ENCODE data around the gene ZNF701. TPM values are rescaled to one million over a fixed set of nuclear protein-coding genes. Genes with fewer than 3 reads are reported as not detected.

ZNF701 gene
- total RNA-seq, result 10 to 100 TPM; 12.2 to 21.1 (median 17.6) TPM

DNA sequence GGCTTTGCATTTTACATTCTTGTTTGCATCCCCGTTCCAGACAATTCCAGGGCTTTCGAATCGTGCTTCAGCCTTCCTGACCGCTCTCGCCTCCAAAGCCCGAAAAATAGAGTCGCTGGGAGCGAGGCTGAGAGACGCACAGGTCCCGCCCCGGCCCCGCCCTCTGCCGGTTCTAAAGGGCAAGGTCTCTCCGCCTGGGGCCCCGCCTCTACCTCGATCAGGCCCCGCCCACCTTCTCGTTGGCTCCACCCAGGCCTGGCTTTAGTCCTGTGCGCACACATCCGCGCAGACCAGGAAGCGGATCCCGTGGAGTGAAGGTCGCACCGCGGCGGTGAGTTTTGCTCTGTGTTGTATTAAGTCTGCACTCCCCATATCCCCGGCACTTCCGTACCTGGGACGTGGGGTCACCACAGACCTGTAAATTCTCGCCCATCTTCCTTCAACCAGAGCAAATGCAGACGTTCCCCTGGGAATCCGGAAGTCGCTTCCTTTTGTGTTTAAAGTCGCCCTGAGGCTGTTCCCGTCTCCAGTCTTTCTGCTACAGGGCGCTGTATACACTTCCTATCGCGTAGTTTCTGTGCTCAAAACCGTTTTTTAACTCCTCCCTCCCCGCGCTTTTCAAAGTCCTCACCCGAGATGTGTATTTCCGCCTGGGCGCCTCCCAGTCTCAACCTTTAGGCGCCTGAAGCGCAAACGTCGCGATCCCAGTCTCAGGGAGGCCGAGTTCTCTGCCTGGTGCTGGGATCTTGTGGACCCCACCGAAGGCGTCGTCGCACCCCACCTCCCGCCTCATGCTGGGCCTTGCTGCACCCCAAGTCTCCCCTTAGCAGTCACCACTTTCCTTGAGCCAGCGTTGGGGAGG, at the start of gene ZNF701:
ZNF701 (plus strand) TSS at position 288 of the 862 bp plus-strand sequence. CDS start 3,861 bp downstream, outside the sequence.
- TF ChIP-seq, protein P1, sequence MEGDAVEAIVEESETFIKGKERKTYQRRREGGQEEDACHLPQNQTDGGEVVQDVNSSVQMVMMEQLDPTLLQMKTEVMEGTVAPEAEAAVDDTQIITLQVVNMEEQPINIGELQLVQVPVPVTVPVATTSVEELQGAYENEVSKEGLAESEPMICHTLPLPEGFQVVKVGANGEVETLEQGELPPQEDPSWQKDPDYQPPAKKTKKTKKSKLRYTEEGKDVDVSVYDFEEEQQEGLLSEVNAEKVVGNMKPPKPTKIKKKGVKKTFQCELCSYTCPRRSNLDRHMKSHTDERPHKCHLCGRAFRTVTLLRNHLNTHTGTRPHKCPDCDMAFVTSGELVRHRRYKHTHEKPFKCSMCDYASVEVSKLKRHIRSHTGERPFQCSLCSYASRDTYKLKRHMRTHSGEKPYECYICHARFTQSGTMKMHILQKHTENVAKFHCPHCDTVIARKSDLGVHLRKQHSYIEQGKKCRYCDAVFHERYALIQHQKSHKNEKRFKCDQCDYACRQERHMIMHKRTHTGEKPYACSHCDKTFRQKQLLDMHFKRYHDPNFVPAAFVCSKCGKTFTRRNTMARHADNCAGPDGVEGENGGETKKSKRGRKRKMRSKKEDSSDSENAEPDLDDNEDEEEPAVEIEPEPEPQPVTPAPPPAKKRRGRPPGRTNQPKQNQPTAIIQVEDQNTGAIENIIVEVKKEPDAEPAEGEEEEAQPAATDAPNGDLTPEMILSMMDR (IDR thresholded peaks at IDR 0.05; ENCODE audit: low read depth), result no peak

DNA sequence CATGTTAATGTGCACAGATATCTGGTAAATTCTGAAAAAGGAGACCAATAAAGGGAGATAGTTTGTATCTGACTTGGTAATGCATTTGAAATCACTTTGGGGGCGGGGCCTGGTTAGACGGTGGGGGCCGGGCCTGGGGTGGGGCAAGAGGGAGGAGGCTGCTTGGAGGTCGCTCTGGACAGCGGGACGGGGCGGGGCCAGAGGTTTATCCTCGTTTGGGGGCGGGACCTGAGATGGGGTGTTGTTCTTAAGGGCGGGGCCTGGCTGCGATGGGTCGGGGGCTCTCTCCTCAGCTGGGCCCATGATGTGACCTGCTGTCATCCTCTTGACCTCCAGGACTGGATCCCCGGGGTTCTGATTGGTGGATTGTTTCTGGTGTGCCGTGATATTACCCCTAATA, 47.5 kb upstream of the ZNF701 start:
- TF ChIP-seq, protein P1 (IDR thresholded peaks at IDR 0.05; ENCODE audit: low read depth), result no peak

DNA sequence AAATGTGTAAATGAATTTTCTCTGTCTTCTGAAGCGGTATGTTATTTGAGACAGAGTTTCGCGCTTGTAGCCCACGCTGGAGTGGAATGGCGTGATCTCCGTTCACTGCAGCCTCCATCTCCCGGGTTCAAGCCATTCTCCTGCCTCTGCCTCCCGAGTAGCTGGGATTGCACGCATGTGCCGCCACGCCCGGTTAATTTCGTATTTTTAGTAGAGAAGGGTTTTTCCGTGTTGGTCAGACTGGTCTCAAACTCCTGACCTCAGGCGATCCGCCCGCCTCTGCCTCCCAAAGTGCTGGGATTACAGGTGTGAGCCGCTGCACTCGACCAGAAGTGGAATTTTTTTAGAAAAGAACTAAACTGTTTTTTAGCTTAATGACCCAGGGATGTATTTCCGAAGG, 46.0 kb upstream of the ZNF701 start:
- TF ChIP-seq, protein P1 (IDR thresholded peaks at IDR 0.05; ENCODE audit: low read depth), result no peak

DNA sequence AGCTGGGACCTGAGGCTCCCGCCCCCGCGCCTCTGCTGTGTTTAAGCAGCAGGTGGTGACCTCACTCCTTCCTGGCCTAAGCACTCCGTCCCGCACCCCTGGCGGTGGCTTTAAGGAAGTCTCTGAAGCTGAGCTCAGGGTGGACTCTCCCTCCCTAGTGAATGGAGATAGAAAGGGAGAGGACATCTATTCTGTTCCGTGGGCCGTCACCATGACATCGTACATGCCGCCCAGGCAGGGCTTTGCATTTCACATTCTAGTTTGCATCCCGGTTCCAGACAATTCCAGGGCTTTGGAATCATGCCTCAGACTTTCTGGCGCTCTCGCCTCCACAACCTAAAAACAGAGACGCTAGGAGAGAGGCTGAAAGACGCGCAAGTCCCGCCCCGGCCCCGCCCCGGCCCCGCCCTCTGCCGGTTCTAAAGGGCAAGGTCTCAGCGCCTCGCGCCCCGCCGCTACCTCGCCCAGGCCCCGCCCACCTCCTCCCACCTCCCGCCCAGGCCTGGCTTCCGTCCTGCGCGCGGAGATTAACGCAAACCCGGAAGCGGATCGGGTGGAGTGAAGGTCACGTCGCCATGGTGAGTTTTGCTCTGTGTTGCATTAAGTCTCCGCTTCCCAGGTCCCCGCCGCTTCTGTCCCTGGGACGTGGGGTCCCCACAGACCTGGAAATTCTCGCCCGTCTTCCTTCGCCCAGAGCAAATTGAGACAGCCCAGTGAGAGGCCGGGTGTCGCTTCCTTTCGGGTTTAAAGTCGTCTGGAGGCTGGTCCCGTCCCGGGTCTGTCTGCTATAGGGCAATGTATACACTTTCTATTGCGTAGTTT, 42.7 kb upstream of the ZNF701 start, which contains the start of gene ZNF808:
ZNF808 (plus strand) TSS at position 535 of the 822 bp plus-strand sequence. CDS start 15,617 bp downstream, outside the sequence.
- TF ChIP-seq, protein P1 (IDR thresholded peaks at IDR 0.05; ENCODE audit: low read depth), result no peak

DNA sequence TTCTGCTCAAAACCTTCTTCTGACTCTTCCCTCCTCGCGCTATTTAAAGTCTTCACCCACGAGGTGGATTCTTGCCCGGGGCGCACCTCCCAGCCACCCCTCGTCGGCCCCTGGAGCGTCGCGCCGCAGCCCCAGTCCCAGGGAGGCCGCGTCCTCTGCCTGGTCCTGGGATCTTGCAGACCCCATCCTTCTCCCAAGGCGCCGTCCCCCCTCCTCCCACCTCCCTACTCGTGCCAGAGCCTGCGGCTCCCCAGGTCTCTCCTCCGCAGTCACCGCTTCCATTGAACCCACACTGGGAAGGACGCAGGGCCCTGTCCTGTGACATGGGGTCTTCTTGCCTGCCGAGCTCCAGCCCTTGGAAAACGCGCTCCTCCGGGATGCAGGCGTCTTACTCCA, 42.1 kb upstream of the ZNF701 start:
- TF ChIP-seq, protein P1 (IDR thresholded peaks at IDR 0.05; ENCODE audit: low read depth), result no peak

DNA sequence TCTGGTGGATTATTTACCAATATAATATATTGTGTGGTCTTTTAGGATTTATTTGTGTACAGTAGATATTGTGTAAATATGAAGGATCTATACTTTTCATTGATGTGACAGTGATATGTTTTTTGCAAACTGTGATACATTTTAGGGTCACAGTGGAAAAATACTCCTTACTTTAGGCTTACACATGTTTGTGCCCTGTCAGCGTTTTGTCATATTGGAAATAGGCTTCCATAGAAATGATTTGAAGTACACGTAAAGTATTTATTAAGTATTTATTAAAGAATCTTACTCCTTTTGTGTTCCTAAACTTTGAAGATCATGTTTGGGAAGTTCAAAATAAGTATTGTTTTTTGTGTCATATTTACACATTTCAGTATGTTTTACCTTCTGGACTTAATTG, 37.6 kb upstream of the ZNF701 start:
- TF ChIP-seq, protein P1 (IDR thresholded peaks at IDR 0.05; ENCODE audit: low read depth), result no peak

DNA sequence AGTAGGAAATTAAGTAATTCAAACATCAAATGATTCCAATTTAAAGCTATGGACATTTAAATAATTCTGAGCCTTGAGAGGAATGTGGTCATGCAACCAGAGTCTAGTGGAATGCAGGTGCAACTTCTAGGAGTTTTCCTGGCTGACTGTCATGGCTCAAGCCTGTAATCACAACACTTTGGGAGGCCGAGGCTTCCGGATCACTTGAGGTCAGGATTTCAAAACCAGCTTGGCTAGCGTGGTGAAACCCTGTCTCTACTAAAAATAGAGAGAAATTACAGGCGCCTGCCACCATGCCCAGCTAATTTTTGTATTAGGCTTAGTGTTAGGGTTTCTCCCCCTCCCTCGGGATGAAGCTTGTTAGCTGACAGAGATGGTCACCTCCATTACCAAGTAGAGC, 36.2 kb upstream of the ZNF701 start:
- TF ChIP-seq, protein P1 (IDR thresholded peaks at IDR 0.05; ENCODE audit: low read depth), result no peak
